CD14-positive monocyte (primary cell): ENCODE data around the gene TRIM31. TPM values are rescaled to one million over a fixed set of nuclear protein-coding genes. Genes with fewer than 3 reads are reported as not detected.
A peak's percentile ranks its signal among the peaks of the same experiment; 100 is the strongest.

Experiments
- DNase-seq, 3 donors: peaks; one replicate each; pipeline ENCODE4 v3.0.0-alpha.2; 2011 to 2022
- H2AFZ ChIP-seq: 2 replicates; pipeline ENCODE4 v1.6.0; 2012; ENCODE audit warnings: mild to moderate bottlenecking, low read depth, low read length, inconsistent platforms; ENCODE audit not compliant: insufficient read depth, poor library complexity, severe bottlenecking
- H3K27ac ChIP-seq, 2 donors: 1 replicate in 1 of 2; 2 replicates in 1 of 2; pipeline ENCODE4 v1.5.1; 2012 to 2013; ENCODE audit warnings: low read length in 2 of 2, control low read depth in 1 of 2, inconsistent platforms in 1 of 2, low read depth in 1 of 2, mild to moderate bottlenecking in 1 of 2
- H3K27me3 ChIP-seq, 2 donors: one replicate each; pipeline versions ENCODE4 v1.6.0 to v1.6.1; 2011 to 2013; ENCODE audit warnings: low read length in 2 of 2; ENCODE audit not compliant: control insufficient read depth in 2 of 2, insufficient read depth in 2 of 2
- H3K36me3 ChIP-seq, 2 donors: replicated peaks in 1 of 2; 1 replicate in 1 of 2; 2 replicates in 1 of 2; pipeline versions ENCODE4 v1.5.1 to v1.6.1; 2012 to 2013; ENCODE audit warnings: low read length in 2 of 2, control low read depth in 1 of 2, inconsistent platforms in 1 of 2, mild to moderate bottlenecking in 1 of 2; ENCODE audit not compliant: insufficient read depth in 2 of 2, control insufficient read depth in 1 of 2
- H3K4me1 ChIP-seq, 2 donors: 1 replicate in 1 of 2; 2 replicates in 1 of 2; pipeline versions ENCODE4 v1.5.1 to v1.6.1; 2012 to 2013; ENCODE audit warnings: low read length in 2 of 2, control low read depth in 1 of 2, inconsistent platforms in 1 of 2, mild to moderate bottlenecking in 1 of 2, moderate library complexity in 1 of 2; ENCODE audit not compliant: insufficient read depth in 2 of 2, control insufficient read depth in 1 of 2
- H3K4me2 ChIP-seq: replicated peaks from 2 replicates; pipeline ENCODE3; 2012; ENCODE audit warnings: low read length, moderate library complexity, mild to moderate bottlenecking; ENCODE audit not compliant: poor library complexity, severe bottlenecking; ENCODE audit errors: extremely low read depth
- H3K4me3 ChIP-seq, 3 experiments: fragments of 200-600 bp in 1 of 3; sonication (generic) in 1 of 3; replicated peaks in 1 of 3; 1 replicate in 2 of 3; 2 replicates in 1 of 3; pipeline ENCODE4 v1.5.1; 2011 to 2013; ENCODE audit warnings: low read length in 3 of 3, mild to moderate bottlenecking in 3 of 3, control low read depth in 2 of 3, low read depth in 2 of 3, inconsistent platforms in 1 of 3, moderate library complexity in 1 of 3
- H3K79me2 ChIP-seq: 2 replicates; pipeline ENCODE4 v1.6.0; 2012; ENCODE audit warnings: mild to moderate bottlenecking, control low read depth, inconsistent platforms, low read length, moderate library complexity; ENCODE audit not compliant: insufficient read depth
- H3K9ac ChIP-seq: 2 replicates; pipeline ENCODE4 v1.6.0; 2017; ENCODE audit warnings: low read length, mild to moderate bottlenecking; ENCODE audit not compliant: insufficient read depth, poor library complexity, severe bottlenecking
- H3K9me3 ChIP-seq, 2 donors: replicated peaks in 1 of 2; 1 replicate in 1 of 2; 2 replicates in 1 of 2; pipeline versions ENCODE4 v1.5.1 to v1.6.1; 2012 to 2013; ENCODE audit warnings: low read length in 2 of 2, control low read depth in 1 of 2; ENCODE audit not compliant: control insufficient read depth in 1 of 2, insufficient read depth in 1 of 2
- H4K20me1 ChIP-seq: 2 replicates; pipeline ENCODE4 v1.6.0; 2012; ENCODE audit warnings: mild to moderate bottlenecking, low read length, control low read depth, moderate library complexity; ENCODE audit not compliant: insufficient read depth
- H3K27ac Mint-ChIP-seq, 7 donors: one replicate each; pipeline ENCODE4 v1.8.0; 2020; ENCODE audit warnings: mild to moderate bottlenecking in 7 of 7, mixed read lengths in 7 of 7, moderate library complexity in 6 of 7, inconsistent platforms in 2 of 7
- H3K27me3 Mint-ChIP-seq, 3 donors: one replicate each; pipeline ENCODE4 v1.8.0; 2021 to 2022; ENCODE audit warnings: low read depth in 3 of 3, mild to moderate bottlenecking in 3 of 3, mixed read lengths in 3 of 3, moderate library complexity in 3 of 3, inconsistent platforms in 1 of 3
- H3K36me3 Mint-ChIP-seq, 2 donors: one replicate each; pipeline ENCODE4 v1.8.0; 2020; ENCODE audit warnings: mixed read lengths in 2 of 2, inconsistent platforms in 1 of 2, mild to moderate bottlenecking in 1 of 2
- H3K4me1 Mint-ChIP-seq: one replicate; pipeline ENCODE4 v1.8.0; 2020; ENCODE audit warnings: mild to moderate bottlenecking, mixed read lengths
- H3K4me3 Mint-ChIP-seq, 2 donors: one replicate each; pipeline ENCODE4 v1.8.0; 2020; ENCODE audit warnings: mild to moderate bottlenecking in 2 of 2, mixed read lengths in 2 of 2, moderate library complexity in 1 of 2
- H3K9me3 Mint-ChIP-seq, 7 donors: one replicate each; pipeline ENCODE4 v1.8.0; 2020 to 2022; ENCODE audit warnings: mixed read lengths in 7 of 7, mild to moderate bottlenecking in 6 of 7, moderate library complexity in 6 of 7, inconsistent platforms in 2 of 7
- CTCF ChIP-seq: fragments of 200-600 bp; IDR thresholded peaks from one replicate; pipeline ENCODE4 v1.8.0; 2022; ENCODE audit warnings: antibody characterized with exemption, mild to moderate bottlenecking
- WGBS: methylation state at CpG from one replicate; pipeline ENCODE4 v1.1.5; 2013; ENCODE audit warnings: missing lambda C conversion rate; ENCODE audit not compliant: insufficient coverage; 5-methylcytosine and 5-hydroxymethylcytosine counted together
- intact Hi-C, 2 donors: fragments of 100-400 bp; cut with micrococcal nuclease; formaldehyde crosslinking; loops; one replicate each; pipeline versions ENCODE4 v1.15.0 to v1.15.1; 2023
- polyA plus RNA-seq, 3 donors: library from polyadenylated mRNA; depleted of rRNA in 1 of 3; unstranded in 2 of 3; stranded (reverse) in 1 of 3; fragments of 300-500 nt in 2 of 3; fragments of >200 nt in 1 of 3; fragmentation: Illumina TruSeq in 2 of 3; gene quantifications; 1 replicate in 2 of 3; 2 replicates in 1 of 3; pipeline ENCODE4 v1.2.3, GENCODE V29; 2012 to 2021

The TRIM31 gene
- polyA plus RNA-seq, 3 donors, result not detected

GRCh38 chr6:30102970-30103871 is 9.7 kb downstream of the TRIM31 start:
- Mint-ChIP-seq H3K36me3 (peaks cover 12 to 14% of the 10 kb centered on the region in 2 donors), H3K9me3 (peaks cover 0 to 28% (median 12%) of the 10 kb centered on the region in 7 donors), H3K27ac (peak overlapping the region in 5 of 7 donors; percentile 49 to 78 (median 61)), H3K27me3 (peaks cover 59 to 77% (median 64%) of the 10 kb centered on the region in 3 donors), H3K4me3 (peak overlapping the region; percentile 81 to 97), H3K4me1 (peaks cover 43% of the 10 kb centered on the region)
- peak overlapping the region; percentile 2 to 77 (median 12) for H3K4me3 ChIP-seq
- H3K4me1 ChIP-seq, result peaks cover 34 to 38% of the 10 kb centered on the region in 2 donors
- H3K4me2 ChIP-seq, result peak overlapping the region; percentile 83
- TF ChIP-seq CTCF, result peak; percentile 86
- no peaks in the 10 kb centered on the region for H4K20me1 ChIP-seq
- 3% methylated on average over 30 of the region's 36 CpGs for WGBS
- H3K9me3 ChIP-seq, result peaks cover 0 to 7% of the 10 kb centered on the region in 2 donors
- H3K27ac ChIP-seq, result no peak overlapping the region
- peak; percentile 66 to 81 (median 79) for DNase-seq
- H3K27me3 ChIP-seq, result peaks cover 48 to 68% of the 10 kb centered on the region in 2 donors
- intact Hi-C loops, result loop anchor here (2.0 to 5.0 kb wide), 4 partner anchors 26 to 294 kb away; partner anchors contain the start of gene PPP1R11 (in 1 of the 2)
- no peak overlapping the region for H3K9ac ChIP-seq
- no peaks in the 10 kb centered on the region for H3K79me2 ChIP-seq
- H3K36me3 ChIP-seq, result no peaks in the 10 kb centered on the region
- H2AFZ ChIP-seq, result peak overlapping the region; percentile 93

- peak overlapping the region in 1 of 2 donors; percentile 43 for H3K27ac ChIP-seq
- H3K4me3 ChIP-seq, result peak overlapping the region; percentile 29 to 77 (median 34)
- TF ChIP-seq CTCF, result no peak
- H3K27me3 Mint-ChIP-seq, result peaks cover 64 to 78% (median 64%) of the 10 kb centered on the region in 3 donors
- peak overlapping the region; percentile 83 for H3K4me2 ChIP-seq
- H3K27me3 ChIP-seq, result peaks cover 53 to 71% of the 10 kb centered on the region in 2 donors
- peaks cover 0 to 7% of the 10 kb centered on the region in 2 donors for H3K9me3 ChIP-seq
- no peaks in the 10 kb centered on the region for H3K36me3 ChIP-seq
- intact Hi-C loops, result loop anchor here (2.0 to 5.0 kb wide), 4 partner anchors 26 to 295 kb away; partner anchors contain the start of gene PPP1R11 (in 1 of the 2)
- peaks cover 37% of the 10 kb centered on the region for H3K4me1 Mint-ChIP-seq
- H3K9me3 Mint-ChIP-seq, result peaks cover 0 to 28% (median 12%) of the 10 kb centered on the region in 7 donors
- H4K20me1 ChIP-seq, result no peaks in the 10 kb centered on the region
- WGBS, result no CpG with 5 or more reads among the region's 15 CpGs
- peak overlapping the region; percentile 81 to 97 for H3K4me3 Mint-ChIP-seq
- H3K27ac Mint-ChIP-seq, result peak overlapping the region; percentile 43 to 80 (median 60)
- peak; percentile 10 to 70 (median 46) for DNase-seq
- peaks cover 12 to 14% of the 10 kb centered on the region in 2 donors for H3K36me3 Mint-ChIP-seq
- H3K9ac ChIP-seq, result peak overlapping the region; percentile 53
- peak overlapping the region; percentile 93 for H2AFZ ChIP-seq
- H3K4me1 ChIP-seq, result peaks cover 34 to 38% of the 10 kb centered on the region in 2 donors
- H3K79me2 ChIP-seq, result no peaks in the 10 kb centered on the region
Observed at GRCh38 chr6:30102414-30102969, 10.4 kb downstream of the TRIM31 start.
